IMR-90 (cell line): ENCODE results near the gene ESR1. TPM values are rescaled to one million over a fixed set of nuclear protein-coding genes. Genes with fewer than 3 reads are reported as not detected.

ENCODE experiments used
- ATAC-seq: fragments of 200-7000 bp; cut with Tn5 transposase; 2 replicates; pipeline ENCODE4 v1.9.1; 2020; ENCODE audit warnings: low read depth, mild to moderate bottlenecking, moderate library complexity
- BruUV-seq: library from RNA; stranded (reverse); fragments of 400-500 nt; replicated peaks from 2 replicates; lab custom pipeline; 2021; lab: Mats Ljungman, UMichigan
- CTCF ChIA-PET: fragments of 300-600 bp; formaldehyde crosslinking; extraction: SDS; loops from one replicate; lab custom pipeline; 2021; ENCODE audit warnings: antibody characterized with exemption; lab: Yijun Ruan, JAX
- POLR2A ChIA-PET: fragments of 300-600 bp; sonication (Branson Sonifier 250); formaldehyde crosslinking; loops from one replicate; lab custom pipeline; 2022; ENCODE audit warnings: antibody characterized with exemption; ENCODE audit not compliant: unreplicated experiment; lab: Charles Lee
- DNase-seq: peaks from one replicate; pipeline ENCODE4 v3.0.0; 2013
- H2AFZ ChIP-seq: replicated peaks from 2 replicates; pipeline ENCODE3; 2013; ENCODE audit warnings: low read length, mild to moderate bottlenecking; ENCODE audit not compliant: poor library complexity
- H2AK5ac ChIP-seq: 2 replicates; pipeline ENCODE4 v1.6.1; 2013; ENCODE audit warnings: low read depth, low read length, inconsistent platforms
- H2AK9ac ChIP-seq: replicated peaks from 2 replicates; pipeline ENCODE3; 2013; ENCODE audit warnings: mild to moderate bottlenecking, low read depth, low read length, moderate library complexity; ENCODE audit not compliant: poor library complexity
- H2BK120ac ChIP-seq: 2 replicates; pipeline ENCODE4 v1.6.1; 2013; ENCODE audit warnings: low read depth, low read length, inconsistent platforms
- H2BK15ac ChIP-seq: 3 replicates; pipeline ENCODE4 v1.6.1; 2013; ENCODE audit warnings: low read depth, low read length, inconsistent platforms
- H2BK20ac ChIP-seq: 2 replicates; pipeline ENCODE4 v1.6.1; 2013; ENCODE audit warnings: low read depth, mild to moderate bottlenecking, inconsistent platforms, low read length, moderate library complexity
- H2BK5ac ChIP-seq: 2 replicates; pipeline ENCODE4 v1.6.1; 2013; ENCODE audit warnings: mild to moderate bottlenecking, low read depth, low read length, inconsistent platforms; ENCODE audit not compliant: poor library complexity, severe bottlenecking
- H3K14ac ChIP-seq: replicated peaks from 2 replicates; pipeline ENCODE4 v1.6.1; 2013; ENCODE audit warnings: low read depth, low read length, inconsistent platforms
- H3K18ac ChIP-seq: 2 replicates; pipeline ENCODE4 v1.6.1; 2013; ENCODE audit warnings: low read depth, low read length, control low read depth
- H3K23ac ChIP-seq: 2 replicates; pipeline ENCODE4 v1.6.1; 2013; ENCODE audit warnings: low read depth, low read length, inconsistent platforms
- H3K27ac ChIP-seq: 2 replicates; pipeline ENCODE4 v1.5.1; 2013; ENCODE audit warnings: mild to moderate bottlenecking, control low read depth, low read length; ENCODE audit not compliant: insufficient read depth
- H3K27me3 ChIP-seq: 2 replicates; pipeline ENCODE4 v1.6.1; 2013; ENCODE audit warnings: low read length; ENCODE audit not compliant: control insufficient read depth, insufficient read depth
- H3K36me3 ChIP-seq: 2 replicates; pipeline ENCODE4 v1.6.1; 2013; ENCODE audit warnings: low read length, mixed read lengths; ENCODE audit not compliant: control insufficient read depth, insufficient read depth
- H3K4ac ChIP-seq: 2 replicates; pipeline ENCODE4 v1.6.1; 2013; ENCODE audit warnings: low read depth, low read length, inconsistent platforms
- H3K4me1 ChIP-seq: 2 replicates; pipeline ENCODE4 v1.6.1; 2013; ENCODE audit warnings: low read length, mixed read lengths; ENCODE audit not compliant: control insufficient read depth, insufficient read depth
- H3K4me2 ChIP-seq: 2 replicates; pipeline ENCODE4 v1.6.1; 2013; ENCODE audit warnings: low read depth, mild to moderate bottlenecking, control low read depth, low read length, moderate library complexity
- H3K4me3 ChIP-seq: 2 replicates; pipeline ENCODE4 v1.5.1; 2013; ENCODE audit warnings: low read depth, mild to moderate bottlenecking, control low read depth, low read length, moderate library complexity; ENCODE audit not compliant: insufficient read depth
- H3K56ac ChIP-seq: 2 replicates; pipeline ENCODE4 v1.6.1; 2013; ENCODE audit warnings: low read length, inconsistent platforms; ENCODE audit not compliant: insufficient read depth; ENCODE audit errors: extremely low read depth
- H3K79me1 ChIP-seq, 2 experiments: 2 replicates each; pipeline ENCODE4 v1.6.1; 2013; ENCODE audit warnings: low read length in 2 of 2, inconsistent platforms in 1 of 2, low read depth in 1 of 2
- H3K9ac ChIP-seq: 2 replicates; pipeline ENCODE4 v1.6.1; 2013; ENCODE audit warnings: low read depth, low read length, control low read depth
- H3K9me1 ChIP-seq: 2 replicates; pipeline ENCODE4 v1.6.1; 2013; ENCODE audit warnings: low read length, inconsistent platforms; ENCODE audit not compliant: insufficient read depth
- H3K9me3 ChIP-seq: 2 replicates; pipeline ENCODE4 v1.6.1; 2013; ENCODE audit warnings: low read length; ENCODE audit not compliant: control insufficient read depth, insufficient read depth
- H4K20me1 ChIP-seq: 2 replicates; pipeline ENCODE4 v1.6.1; 2013; ENCODE audit warnings: low read length, inconsistent platforms; ENCODE audit not compliant: insufficient read depth
- H4K5ac ChIP-seq: 2 replicates; pipeline ENCODE4 v1.6.1; 2013; ENCODE audit warnings: mild to moderate bottlenecking, low read depth, low read length, control low read depth
- H4K8ac ChIP-seq, 2 experiments: 2 replicates each; pipeline ENCODE4 v1.6.1; 2013; ENCODE audit warnings: low read depth in 2 of 2, low read length in 2 of 2, control low read depth in 1 of 2, inconsistent platforms in 1 of 2
- H4K91ac ChIP-seq: 2 replicates; pipeline ENCODE4 v1.6.1; 2013; ENCODE audit warnings: low read depth, low read length, inconsistent platforms; ENCODE audit not compliant: insufficient read depth
- BHLHE40 ChIP-seq: fragments of 150-350 bp; IDR thresholded peaks from 2 replicates; pipeline ENCODE4 v1.6.1; 2016; ENCODE audit warnings: mild to moderate bottlenecking, low read depth, low read length
- CHD1 ChIP-seq: IDR thresholded peaks from 2 replicates; pipeline ENCODE4 v1.6.1; 2012; ENCODE audit warnings: low read depth, low read length, improper control_type of control experiment
- CTCF ChIP-seq: conservative IDR thresholded peaks from 2 replicates; pipeline ENCODE4 v1.5.1; 2012; ENCODE audit warnings: mild to moderate bottlenecking, low read depth, low read length, improper control_type of control experiment
- ELK1 ChIP-seq: fragments of 150-350 bp; IDR thresholded peaks from 2 replicates; pipeline ENCODE4 v1.6.1; 2016; ENCODE audit warnings: low read depth, mild to moderate bottlenecking, low read length, moderate library complexity, borderline replicate concordance
- FOS ChIP-seq: fragments of 150-350 bp; IDR thresholded peaks from 2 replicates; pipeline ENCODE4 v1.6.1; 2016; ENCODE audit warnings: low read depth, low read length
- MAFK ChIP-seq: IDR thresholded peaks from 2 replicates; pipeline ENCODE4 v1.6.1; 2012; ENCODE audit warnings: low read depth, low read length, improper control_type of control experiment
- MAZ ChIP-seq: IDR thresholded peaks from 2 replicates; pipeline ENCODE4 v1.6.1; 2012; ENCODE audit warnings: low read depth, mild to moderate bottlenecking, low read length, improper control_type of control experiment, moderate library complexity, borderline replicate concordance
- MXI1 ChIP-seq: IDR thresholded peaks from 2 replicates; pipeline ENCODE4 v1.6.1; 2012; ENCODE audit warnings: low read depth, mild to moderate bottlenecking, low read length, moderate library complexity, borderline replicate concordance
- NFE2L2 ChIP-seq: fragments of 150-350 bp; IDR thresholded peaks from 2 replicates; pipeline ENCODE4 v1.6.1; 2016; ENCODE audit warnings: low read depth, mild to moderate bottlenecking, low read length
- POLR2A ChIP-seq: IDR thresholded peaks from 2 replicates; pipeline ENCODE4 v1.6.1; 2012; ENCODE audit warnings: mild to moderate bottlenecking, low read depth, low read length
- RAD21 ChIP-seq: IDR thresholded peaks from 2 replicates; pipeline ENCODE4 v1.6.1; 2012; ENCODE audit warnings: low read length, improper control_type of control experiment
- RCOR1 ChIP-seq: IDR thresholded peaks from 2 replicates; pipeline ENCODE4 v1.6.1; 2012; ENCODE audit warnings: mild to moderate bottlenecking, low read length, improper control_type of control experiment; ENCODE audit not compliant: insufficient replicate concordance
- RFX5 ChIP-seq: IDR thresholded peaks from 2 replicates; pipeline ENCODE4 v1.8.0; 2012; ENCODE audit warnings: low read depth, mild to moderate bottlenecking, low read length, moderate library complexity
- SMC3 ChIP-seq: fragments of 150-350 bp; IDR thresholded peaks from 2 replicates; pipeline ENCODE4 v1.6.1; 2016; ENCODE audit warnings: low read depth, mild to moderate bottlenecking, antibody characterized with exemption, low read length, moderate library complexity
- USF2 ChIP-seq: fragments of 150-350 bp; IDR thresholded peaks from 2 replicates; pipeline ENCODE4 v1.6.1; 2017; ENCODE audit warnings: mild to moderate bottlenecking, antibody characterized with exemption, low read length, low read depth
- WGBS, 2 experiments: methylation state at CpG; one replicate each; pipeline versions ENCODE4 v1.1.5 to v1.1.7; 2013; ENCODE audit warnings: missing lambda C conversion rate in 2 of 2; ENCODE audit not compliant: insufficient read length in 1 of 2; ENCODE audit errors: extremely low coverage in 2 of 2; 5-methylcytosine and 5-hydroxymethylcytosine counted together
- dilution Hi-C: fragments of 300-500 bp; cut with HindIII; formaldehyde crosslinking; loops from one replicate; pipeline ENCODE4 v1.14.3; 2018; ENCODE audit warnings: low sequenced_read_pairs; ENCODE audit not compliant: unreplicated experiment
- in situ Hi-C: fragments of 300-500 bp; cut with MboI; formaldehyde crosslinking; loops from 3 replicates; pipeline ENCODE4 v1.14.3; 2019; ENCODE audit warnings: low sequenced_read_pairs, inconsistent platforms, mixed read lengths
- intact Hi-C: fragments of 100-400 bp; cut with micrococcal nuclease; formaldehyde crosslinking; loops from 2 replicates; pipeline ENCODE4 v1.10.0; 2022
- polyA plus RNA-seq, 3 experiments: library from polyadenylated mRNA; depleted of rRNA; stranded (reverse); fragments of >200 nt; gene quantifications; 2 replicates each; pipeline ENCODE4 v1.2.3, GENCODE V29; 2012; ENCODE audit warnings: low replicate concordance in 1 of 3
- total RNA-seq: library from RNA; depleted of rRNA; stranded (reverse); fragments of >200 nt; gene quantifications from 2 replicates; pipeline ENCODE4 v1.2.3, GENCODE V29; 2012

Gene ESR1
- total and polyA plus RNA-seq, 2 of the 4 experiments (the other 2 are of a cell fraction), result not detected

- H2BK20ac ChIP-seq, result no peak overlapping the region
- dilution Hi-C loops, result no loop called here
- H2BK5ac ChIP-seq, result no peak overlapping the region
- H2AK5ac ChIP-seq, result no peak overlapping the region
- no peak overlapping the region for H2AK9ac ChIP-seq
- H3K18ac ChIP-seq, result no peak overlapping the region
- no peak overlapping the region for H3K27ac ChIP-seq
- no peaks in the 10 kb centered on the region for H3K36me3 ChIP-seq
- no peak overlapping the region for H3K9ac ChIP-seq
- POLR2A ChIA-PET, result no interaction called here
- intact Hi-C loops, result no loop called here
- in situ Hi-C loops, result no loop called here
- BruUV-seq, result no TSS peak
- H2BK15ac ChIP-seq, result no peak overlapping the region
- H3K23ac ChIP-seq, result no peak overlapping the region
- ATAC-seq, result no peak
- H3K4ac ChIP-seq, result no peak overlapping the region
- no peak overlapping the region for H2BK120ac ChIP-seq
- no peaks in the 10 kb centered on the region for H3K27me3 ChIP-seq
- H3K9me3 ChIP-seq, result peaks cover 4% of the 10 kb centered on the region; the same call in 1 of the 2 replicates
- no peaks in the 10 kb centered on the region for H4K20me1 ChIP-seq
- H3K14ac ChIP-seq, result no peak overlapping the region
- no peaks in the 10 kb centered on the region for H3K79me1 ChIP-seq
- no peak overlapping the region for H3K4me3 ChIP-seq
- no peak overlapping the region for H4K8ac ChIP-seq
- H3K4me1 ChIP-seq, result no peaks in the 10 kb centered on the region
- H3K56ac ChIP-seq, result no peak overlapping the region
- no peak overlapping the region for H4K5ac ChIP-seq
- H3K4me2 ChIP-seq, result no peak overlapping the region
- no peak overlapping the region for H2AFZ ChIP-seq
- TF ChIP-seq RAD21 (no peak), POLR2A (no peak), MAZ (no peak), MXI1 (no peak), FOS (no peak), NFE2L2 (no peak), CHD1 (no peak), RCOR1 (no peak), SMC3 (no peak), RFX5 (no peak), ELK1 (no peak), CTCF (no peak), USF2 (no peak), MAFK (no peak), BHLHE40 (no peak)
- no peak overlapping the region for H4K91ac ChIP-seq
- 52% methylated on average over 5 of the region's 7 CpGs; no CpG with 5 or more reads in 1 of the 2 experiments for WGBS, 2 experiments
- CTCF ChIA-PET, result no interaction called here
- H3K9me1 ChIP-seq, result no peaks in the 10 kb centered on the region
- no peak for DNase-seq
Measured at GRCh38 chr6:152078804-152079203, 271.3 kb downstream of the ESR1 start.
